ENCODE data around the gene CREB3L2.

DNA sequence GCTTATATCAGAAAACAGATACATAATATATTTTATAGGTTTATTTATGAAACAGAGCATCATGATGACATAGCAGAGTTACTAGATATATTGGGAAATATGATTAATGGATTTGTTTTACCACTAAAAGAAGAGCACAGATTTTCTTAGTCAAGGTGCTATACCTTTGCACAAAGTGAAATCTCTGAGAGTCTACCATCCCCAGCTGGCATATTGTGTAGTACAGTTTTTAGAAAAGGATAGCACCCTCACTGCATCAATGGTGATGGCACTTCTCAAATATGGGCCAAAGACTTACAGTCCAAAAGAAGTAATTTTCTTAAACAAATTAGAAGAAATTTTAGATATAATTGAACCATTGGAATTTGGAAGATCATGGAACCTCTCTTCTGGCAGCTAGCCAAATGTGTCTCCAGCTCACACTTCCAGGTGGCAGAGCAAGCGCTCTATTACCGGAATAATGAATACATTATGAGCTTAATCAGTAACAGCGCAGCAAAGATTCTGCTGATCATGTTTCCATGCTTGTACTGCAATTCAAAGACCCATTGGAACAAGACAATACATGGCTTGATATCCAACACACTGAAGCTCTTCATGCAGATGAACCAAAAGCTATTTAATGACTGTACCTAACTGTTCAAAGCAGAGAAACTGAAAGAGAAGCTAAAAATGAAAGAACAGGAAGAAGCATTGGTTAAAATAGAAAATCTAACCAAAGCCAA lies 21.9 kb upstream of the CREB3L2 start:
- TF ChIP-seq POLR2A (IDR thresholded peaks at IDR 0.05; ENCODE audit: low read depth, low read length) (no peak), NR2C2 (IDR thresholded peaks at IDR 0.05; ENCODE audit: borderline replicate concordance, control insufficient read depth, insufficient read length, low read depth) (no peak), HCFC1 (IDR thresholded peaks at IDR 0.05; ENCODE audit: low read length) (no peak), ZNF384 (IDR thresholded peaks at IDR 0.05; ENCODE audit: borderline replicate concordance, low read depth, low read length) (no peak), SPI1 (IDR thresholded peaks at IDR 0.05; ENCODE audit: borderline replicate concordance, insufficient read depth, low read depth, low read length) (no peak), RAD51 (IDR thresholded peaks at IDR 0.05) (no peak)
- TF ChIP-seq, protein P1, sequence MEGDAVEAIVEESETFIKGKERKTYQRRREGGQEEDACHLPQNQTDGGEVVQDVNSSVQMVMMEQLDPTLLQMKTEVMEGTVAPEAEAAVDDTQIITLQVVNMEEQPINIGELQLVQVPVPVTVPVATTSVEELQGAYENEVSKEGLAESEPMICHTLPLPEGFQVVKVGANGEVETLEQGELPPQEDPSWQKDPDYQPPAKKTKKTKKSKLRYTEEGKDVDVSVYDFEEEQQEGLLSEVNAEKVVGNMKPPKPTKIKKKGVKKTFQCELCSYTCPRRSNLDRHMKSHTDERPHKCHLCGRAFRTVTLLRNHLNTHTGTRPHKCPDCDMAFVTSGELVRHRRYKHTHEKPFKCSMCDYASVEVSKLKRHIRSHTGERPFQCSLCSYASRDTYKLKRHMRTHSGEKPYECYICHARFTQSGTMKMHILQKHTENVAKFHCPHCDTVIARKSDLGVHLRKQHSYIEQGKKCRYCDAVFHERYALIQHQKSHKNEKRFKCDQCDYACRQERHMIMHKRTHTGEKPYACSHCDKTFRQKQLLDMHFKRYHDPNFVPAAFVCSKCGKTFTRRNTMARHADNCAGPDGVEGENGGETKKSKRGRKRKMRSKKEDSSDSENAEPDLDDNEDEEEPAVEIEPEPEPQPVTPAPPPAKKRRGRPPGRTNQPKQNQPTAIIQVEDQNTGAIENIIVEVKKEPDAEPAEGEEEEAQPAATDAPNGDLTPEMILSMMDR (IDR thresholded peaks at IDR 0.05 in 2 of 3, conservative IDR thresholded peaks at IDR 0.05 in 1 of 3; ENCODE audit: control insufficient read depth in 2 of 3, extremely low read depth in 1 of 3, insufficient read depth in 1 of 3, low read depth in 3 of 3, low read length in 3 of 3) = no peak
- TF ChIP-seq, protein P2, sequence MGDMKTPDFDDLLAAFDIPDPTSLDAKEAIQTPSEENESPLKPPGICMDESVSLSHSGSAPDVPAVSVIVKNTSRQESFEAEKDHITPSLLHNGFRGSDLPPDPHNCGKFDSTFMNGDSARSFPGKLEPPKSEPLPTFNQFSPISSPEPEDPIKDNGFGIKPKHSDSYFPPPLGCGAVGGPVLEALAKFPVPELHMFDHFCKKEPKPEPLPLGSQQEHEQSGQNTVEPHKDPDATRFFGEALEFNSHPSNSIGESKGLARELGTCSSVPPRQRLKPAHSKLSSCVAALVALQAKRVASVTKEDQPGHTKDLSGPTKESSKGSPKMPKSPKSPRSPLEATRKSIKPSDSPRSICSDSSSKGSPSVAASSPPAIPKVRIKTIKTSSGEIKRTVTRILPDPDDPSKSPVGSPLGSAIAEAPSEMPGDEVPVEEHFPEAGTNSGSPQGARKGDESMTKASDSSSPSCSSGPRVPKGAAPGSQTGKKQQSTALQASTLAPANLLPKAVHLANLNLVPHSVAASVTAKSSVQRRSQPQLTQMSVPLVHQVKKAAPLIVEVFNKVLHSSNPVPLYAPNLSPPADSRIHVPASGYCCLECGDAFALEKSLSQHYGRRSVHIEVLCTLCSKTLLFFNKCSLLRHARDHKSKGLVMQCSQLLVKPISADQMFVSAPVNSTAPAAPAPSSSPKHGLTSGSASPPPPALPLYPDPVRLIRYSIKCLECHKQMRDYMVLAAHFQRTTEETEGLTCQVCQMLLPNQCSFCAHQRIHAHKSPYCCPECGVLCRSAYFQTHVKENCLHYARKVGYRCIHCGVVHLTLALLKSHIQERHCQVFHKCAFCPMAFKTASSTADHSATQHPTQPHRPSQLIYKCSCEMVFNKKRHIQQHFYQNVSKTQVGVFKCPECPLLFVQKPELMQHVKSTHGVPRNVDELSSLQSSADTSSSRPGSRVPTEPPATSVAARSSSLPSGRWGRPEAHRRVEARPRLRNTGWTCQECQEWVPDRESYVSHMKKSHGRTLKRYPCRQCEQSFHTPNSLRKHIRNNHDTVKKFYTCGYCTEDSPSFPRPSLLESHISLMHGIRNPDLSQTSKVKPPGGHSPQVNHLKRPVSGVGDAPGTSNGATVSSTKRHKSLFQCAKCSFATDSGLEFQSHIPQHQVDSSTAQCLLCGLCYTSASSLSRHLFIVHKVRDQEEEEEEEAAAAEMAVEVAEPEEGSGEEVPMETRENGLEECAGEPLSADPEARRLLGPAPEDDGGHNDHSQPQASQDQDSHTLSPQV (IDR thresholded peaks at IDR 0.05) = no peak
- TF ChIP-seq, protein P3, sequence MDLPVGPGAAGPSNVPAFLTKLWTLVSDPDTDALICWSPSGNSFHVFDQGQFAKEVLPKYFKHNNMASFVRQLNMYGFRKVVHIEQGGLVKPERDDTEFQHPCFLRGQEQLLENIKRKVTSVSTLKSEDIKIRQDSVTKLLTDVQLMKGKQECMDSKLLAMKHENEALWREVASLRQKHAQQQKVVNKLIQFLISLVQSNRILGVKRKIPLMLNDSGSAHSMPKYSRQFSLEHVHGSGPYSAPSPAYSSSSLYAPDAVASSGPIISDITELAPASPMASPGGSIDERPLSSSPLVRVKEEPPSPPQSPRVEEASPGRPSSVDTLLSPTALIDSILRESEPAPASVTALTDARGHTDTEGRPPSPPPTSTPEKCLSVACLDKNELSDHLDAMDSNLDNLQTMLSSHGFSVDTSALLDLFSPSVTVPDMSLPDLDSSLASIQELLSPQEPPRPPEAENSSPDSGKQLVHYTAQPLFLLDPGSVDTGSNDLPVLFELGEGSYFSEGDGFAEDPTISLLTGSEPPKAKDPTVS (IDR thresholded peaks at IDR 0.05; ENCODE audit: low read depth, low read length) = no peak

Data from GM12878 (cell line).